Neural cell (in vitro differentiated cells): ENCODE results near the gene MAML2. TPM values are rescaled to one million over a fixed set of nuclear protein-coding genes. Genes with fewer than 3 reads are reported as not detected.

Experiments used
- H2AFZ ChIP-seq: fragments of 200-600, 300-800 bp; sonication (generic), shearing (Covaris generic); 2 replicates; pipeline ENCODE4 v1.6.0; 2014; ENCODE audit warnings: low read depth, mild to moderate bottlenecking, antibody characterized with exemption, low read length, moderate library complexity
- H3F3A ChIP-seq: fragments of 200-600 bp; shearing (Covaris generic); 2 replicates; pipeline ENCODE4 v1.6.1; 2016; ENCODE audit warnings: mild to moderate bottlenecking, moderate library complexity, mixed read lengths, antibody characterized with exemption, low read length; ENCODE audit not compliant: insufficient read depth, poor library complexity, severe bottlenecking
- H3K27ac ChIP-seq: fragments of 200-600, 300-800 bp; sonication (generic), shearing (Covaris generic); 2 replicates; pipeline ENCODE4 v1.5.1; 2014; ENCODE audit warnings: mild to moderate bottlenecking, low read length, moderate library complexity
- H3K27me3 ChIP-seq: fragments of 300-800, 200-600 bp; sonication (generic), shearing (Covaris generic); 2 replicates; pipeline ENCODE4 v1.6.0; 2014; ENCODE audit warnings: mild to moderate bottlenecking, low read depth, low read length, moderate library complexity; ENCODE audit not compliant: insufficient read depth
- H3K36me3 ChIP-seq: fragments of 300-800, 200-600 bp; sonication (generic), shearing (Covaris generic); 2 replicates; pipeline ENCODE4 v1.5.1; 2014; ENCODE audit warnings: mild to moderate bottlenecking, antibody characterized with exemption, low read length, moderate library complexity; ENCODE audit not compliant: insufficient read depth
- H3K4me2 ChIP-seq: fragments of 300-800, 200-600 bp; sonication (generic), shearing (Covaris generic); 2 replicates; pipeline ENCODE4 v1.6.0; 2014; ENCODE audit warnings: mild to moderate bottlenecking, low read length
- H3K4me3 ChIP-seq: fragments of 300-800, 200-600 bp; sonication (generic), shearing (Covaris generic); 2 replicates; pipeline ENCODE4 v1.5.1; 2014; ENCODE audit warnings: mild to moderate bottlenecking, low read length, moderate library complexity
- H3K79me2 ChIP-seq: fragments of 200-600 bp; shearing (Covaris generic); replicated peaks from 2 replicates; pipeline ENCODE4 v1.6.0; 2014; ENCODE audit warnings: mild to moderate bottlenecking, low read length, moderate library complexity; ENCODE audit not compliant: insufficient read depth
- H3K9ac ChIP-seq: fragments of 300-800, 200-600 bp; sonication (generic), shearing (Covaris generic); 2 replicates; pipeline ENCODE4 v1.6.1; 2016; ENCODE audit warnings: mild to moderate bottlenecking, low read length, mixed read lengths
- H3K9me2 ChIP-seq: fragments of 200-600 bp; shearing (Covaris generic); 2 replicates; pipeline ENCODE4 v1.6.1; 2016; ENCODE audit warnings: mild to moderate bottlenecking, low read length, mixed read lengths; ENCODE audit not compliant: insufficient read depth
- H3K9me3 ChIP-seq: fragments of 200-600, 300-800 bp; sonication (generic), shearing (Covaris generic); 2 replicates; pipeline ENCODE4 v1.6.1; 2016; ENCODE audit warnings: mild to moderate bottlenecking, mixed run types, low read length, moderate library complexity, mixed read lengths
- H4K20me1 ChIP-seq: fragments of 200-600 bp; shearing (Covaris generic); 2 replicates; pipeline ENCODE4 v1.6.1; 2016; ENCODE audit warnings: mild to moderate bottlenecking, mixed run types; ENCODE audit not compliant: insufficient read depth
- EP300 ChIP-seq: fragments of 450-650 bp; conservative IDR thresholded peaks from 2 replicates; pipeline ENCODE4 v1.6.1; 2014; ENCODE audit warnings: antibody characterized with exemption, mild to moderate bottlenecking, moderate library complexity; ENCODE audit not compliant: poor library complexity, severe bottlenecking
- EZH2 ChIP-seq: fragments of 200-600, 300-800 bp; shearing (Covaris generic), sonication (generic); IDR thresholded peaks from 2 replicates; pipeline ENCODE4 v1.6.1; 2014; ENCODE audit warnings: antibody characterized with exemption, low read length, borderline replicate concordance, mild to moderate bottlenecking; ENCODE audit not compliant: insufficient read depth, poor library complexity, severe bottlenecking
- POLR2AphosphoS5 ChIP-seq: IDR thresholded peaks from 2 replicates; pipeline ENCODE4 v1.6.1; 2012
- RAD21 ChIP-seq: fragments of 450-650 bp; conservative IDR thresholded peaks from 2 replicates; pipeline ENCODE4 v1.6.1; 2014; ENCODE audit warnings: antibody characterized with exemption, mild to moderate bottlenecking, moderate library complexity
- TAF1 ChIP-seq: IDR thresholded peaks from 2 replicates; pipeline ENCODE4 v1.6.1; 2012; ENCODE audit warnings: low read depth
- polyA plus RNA-seq: library from polyadenylated mRNA; depleted of rRNA; stranded (reverse); fragments of >200 nt; gene quantifications from 2 replicates; pipeline ENCODE4 v1.2.3, GENCODE V29; 2014
- TF ChIP-seq, protein P1 (sequence below): IDR thresholded peaks from 2 replicates; pipeline ENCODE4 v1.6.1; 2012; ENCODE audit warnings: borderline replicate concordance
- TF ChIP-seq, protein P2 (sequence below): fragments of 450-650 bp; IDR thresholded peaks from 2 replicates; pipeline ENCODE4 v1.5.1; 2014; ENCODE audit warnings: antibody characterized with exemption, mild to moderate bottlenecking, moderate library complexity; ENCODE audit not compliant: poor library complexity, severe bottlenecking

The MAML2 gene
- polyA plus RNA-seq, 1 donor from 2014 or later = 3.6 TPM

DNA sequence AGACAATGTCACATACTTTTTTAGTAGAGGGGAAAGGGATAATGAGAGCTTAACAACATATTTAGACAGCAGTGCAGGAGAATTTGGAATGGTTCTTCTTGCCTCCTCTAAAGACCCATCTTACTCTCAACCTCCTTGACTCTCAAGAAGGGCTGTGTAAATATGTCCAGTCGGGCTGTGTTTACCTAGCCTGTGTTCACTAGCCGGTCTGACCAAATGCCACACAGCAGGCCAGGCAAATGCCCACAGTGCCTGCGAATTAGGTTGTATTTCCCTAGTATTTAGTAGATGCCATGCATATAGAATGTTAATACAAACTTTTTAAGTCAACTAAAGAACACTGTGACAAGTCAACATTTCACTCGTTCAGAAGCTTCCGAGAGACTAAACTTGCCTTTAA, 367.7 kb downstream of the MAML2 start:
- no peaks in the 10 kb centered on the region for H3K9me3 ChIP-seq
- H3K79me2 ChIP-seq = no peaks in the 10 kb centered on the region
- H3K36me3 ChIP-seq = no peaks in the 10 kb centered on the region
- H3K9me2 ChIP-seq = no peaks in the 10 kb centered on the region
- H3K9ac ChIP-seq = no peak overlapping the region
- H3K4me3 ChIP-seq = no peak overlapping the region
- H3K27me3 ChIP-seq = no peaks in the 10 kb centered on the region
- H2AFZ ChIP-seq = no peak overlapping the region
- TF ChIP-seq RAD21 (no peak), EP300 (no peak), EZH2 (no peak), TAF1 (no peak)
- TF ChIP-seq, protein P1, sequence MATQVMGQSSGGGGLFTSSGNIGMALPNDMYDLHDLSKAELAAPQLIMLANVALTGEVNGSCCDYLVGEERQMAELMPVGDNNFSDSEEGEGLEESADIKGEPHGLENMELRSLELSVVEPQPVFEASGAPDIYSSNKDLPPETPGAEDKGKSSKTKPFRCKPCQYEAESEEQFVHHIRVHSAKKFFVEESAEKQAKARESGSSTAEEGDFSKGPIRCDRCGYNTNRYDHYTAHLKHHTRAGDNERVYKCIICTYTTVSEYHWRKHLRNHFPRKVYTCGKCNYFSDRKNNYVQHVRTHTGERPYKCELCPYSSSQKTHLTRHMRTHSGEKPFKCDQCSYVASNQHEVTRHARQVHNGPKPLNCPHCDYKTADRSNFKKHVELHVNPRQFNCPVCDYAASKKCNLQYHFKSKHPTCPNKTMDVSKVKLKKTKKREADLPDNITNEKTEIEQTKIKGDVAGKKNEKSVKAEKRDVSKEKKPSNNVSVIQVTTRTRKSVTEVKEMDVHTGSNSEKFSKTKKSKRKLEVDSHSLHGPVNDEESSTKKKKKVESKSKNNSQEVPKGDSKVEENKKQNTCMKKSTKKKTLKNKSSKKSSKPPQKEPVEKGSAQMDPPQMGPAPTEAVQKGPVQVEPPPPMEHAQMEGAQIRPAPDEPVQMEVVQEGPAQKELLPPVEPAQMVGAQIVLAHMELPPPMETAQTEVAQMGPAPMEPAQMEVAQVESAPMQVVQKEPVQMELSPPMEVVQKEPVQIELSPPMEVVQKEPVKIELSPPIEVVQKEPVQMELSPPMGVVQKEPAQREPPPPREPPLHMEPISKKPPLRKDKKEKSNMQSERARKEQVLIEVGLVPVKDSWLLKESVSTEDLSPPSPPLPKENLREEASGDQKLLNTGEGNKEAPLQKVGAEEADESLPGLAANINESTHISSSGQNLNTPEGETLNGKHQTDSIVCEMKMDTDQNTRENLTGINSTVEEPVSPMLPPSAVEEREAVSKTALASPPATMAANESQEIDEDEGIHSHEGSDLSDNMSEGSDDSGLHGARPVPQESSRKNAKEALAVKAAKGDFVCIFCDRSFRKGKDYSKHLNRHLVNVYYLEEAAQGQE = no peak
- no peak overlapping the region for H3K4me2 ChIP-seq
- no peaks in the 10 kb centered on the region for H3F3A ChIP-seq
- H4K20me1 ChIP-seq = no peaks in the 10 kb centered on the region
- H3K27ac ChIP-seq = no peak overlapping the region

DNA sequence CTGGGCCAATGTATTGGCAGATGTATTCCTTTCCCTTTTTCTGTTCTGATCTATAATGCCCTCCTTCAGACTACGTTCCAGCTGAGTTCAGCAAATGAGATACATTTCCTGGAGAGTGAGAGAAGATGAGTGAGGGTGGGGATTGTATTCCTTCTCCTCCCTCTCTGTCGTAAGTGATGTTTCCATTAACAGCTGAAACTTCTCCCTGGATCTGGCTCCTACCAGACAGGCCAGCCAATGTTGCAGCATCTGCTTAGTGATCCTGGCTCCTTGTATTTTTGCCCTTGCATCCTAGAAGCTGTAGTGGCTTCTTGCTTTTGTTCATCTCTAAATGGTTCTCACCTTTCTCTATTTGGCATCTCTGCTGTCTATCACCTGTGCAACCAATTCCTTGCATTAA, 370.9 kb downstream of the MAML2 start:
- Histone ChIP-seq H3K9ac (no peak overlapping the region), H3F3A (no peaks in the 10 kb centered on the region), H3K9me3 (no peaks in the 10 kb centered on the region), H4K20me1 (no peaks in the 10 kb centered on the region), H3K4me3 (no peak overlapping the region), H3K9me2 (no peaks in the 10 kb centered on the region), H3K27me3 (no peaks in the 10 kb centered on the region), H2AFZ (no peak overlapping the region), H3K4me2 (no peak overlapping the region), H3K27ac (no peak overlapping the region), H3K36me3 (no peaks in the 10 kb centered on the region), H3K79me2 (no peaks in the 10 kb centered on the region)
- no peak for TF ChIP-seq EP300
- no peak for TF ChIP-seq POLR2AphosphoS5
- TF ChIP-seq, protein P1 = no peak
- TF ChIP-seq, protein P2, sequence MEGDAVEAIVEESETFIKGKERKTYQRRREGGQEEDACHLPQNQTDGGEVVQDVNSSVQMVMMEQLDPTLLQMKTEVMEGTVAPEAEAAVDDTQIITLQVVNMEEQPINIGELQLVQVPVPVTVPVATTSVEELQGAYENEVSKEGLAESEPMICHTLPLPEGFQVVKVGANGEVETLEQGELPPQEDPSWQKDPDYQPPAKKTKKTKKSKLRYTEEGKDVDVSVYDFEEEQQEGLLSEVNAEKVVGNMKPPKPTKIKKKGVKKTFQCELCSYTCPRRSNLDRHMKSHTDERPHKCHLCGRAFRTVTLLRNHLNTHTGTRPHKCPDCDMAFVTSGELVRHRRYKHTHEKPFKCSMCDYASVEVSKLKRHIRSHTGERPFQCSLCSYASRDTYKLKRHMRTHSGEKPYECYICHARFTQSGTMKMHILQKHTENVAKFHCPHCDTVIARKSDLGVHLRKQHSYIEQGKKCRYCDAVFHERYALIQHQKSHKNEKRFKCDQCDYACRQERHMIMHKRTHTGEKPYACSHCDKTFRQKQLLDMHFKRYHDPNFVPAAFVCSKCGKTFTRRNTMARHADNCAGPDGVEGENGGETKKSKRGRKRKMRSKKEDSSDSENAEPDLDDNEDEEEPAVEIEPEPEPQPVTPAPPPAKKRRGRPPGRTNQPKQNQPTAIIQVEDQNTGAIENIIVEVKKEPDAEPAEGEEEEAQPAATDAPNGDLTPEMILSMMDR = no peak
- TF ChIP-seq TAF1 = no peak
